Measurements from ENCODE around the gene ADD1. TPM values are rescaled to one million over a fixed set of nuclear protein-coding genes. Genes with fewer than 3 reads are reported as not detected.
A peak's percentile ranks its signal among the peaks of the same experiment; 100 is the strongest.

Gene ADD1
- total RNA-seq, 1 donor from 2014 or later = 212 TPM

DNA sequence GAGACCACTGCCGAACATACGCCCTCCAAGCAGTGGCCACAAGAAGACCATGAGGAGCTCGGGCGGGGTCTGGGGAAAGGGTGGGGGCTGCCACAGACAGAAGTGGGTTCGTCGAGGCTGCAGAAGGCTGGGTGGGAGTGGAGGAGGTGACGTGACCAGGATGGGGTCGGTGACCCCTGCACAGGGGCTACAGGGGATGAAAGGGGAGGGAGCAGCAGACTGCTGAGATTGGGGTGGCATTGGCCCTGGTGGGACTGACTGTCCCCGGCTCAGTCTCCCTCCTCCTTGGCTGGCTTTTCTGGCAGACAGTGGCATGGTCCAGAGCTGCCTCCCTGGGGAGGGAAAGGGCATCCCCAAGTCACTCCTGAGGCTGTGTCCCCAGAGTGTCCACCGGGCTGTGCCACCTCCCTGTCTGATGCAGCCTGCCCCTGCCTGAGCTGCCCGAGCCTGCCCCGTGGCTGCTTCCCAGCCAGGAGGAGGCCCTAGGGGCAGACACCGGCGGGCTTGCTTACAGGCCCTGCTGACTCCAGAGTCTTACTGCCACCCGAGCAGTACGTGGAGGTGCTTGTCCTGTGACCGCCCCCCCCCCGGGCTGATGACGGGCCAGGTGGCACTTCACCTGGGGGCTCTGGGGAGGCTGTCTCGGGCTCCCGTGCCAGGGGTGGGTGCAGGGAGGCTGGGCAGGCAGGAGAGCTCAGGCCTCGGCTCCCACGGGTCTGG is 43.5 kb upstream of the ADD1 start:
- Histone ChIP-seq H3K4me1 (peaks cover 98% of the 10 kb centered on the region), H3K9me3 (replicated peaks) (no peaks in the 10 kb centered on the region), H3K36me3 (no peaks in the 10 kb centered on the region), H3K27me3 (ENCODE audit: low read depth) (no peaks in the 10 kb centered on the region), H3K27ac (replicated peaks) (peak overlapping the region; percentile 94), H3K4me3 (peak overlapping the region; percentile 55)
- peak; percentile 50 for DNase-seq
- TF ChIP-seq, protein P1, sequence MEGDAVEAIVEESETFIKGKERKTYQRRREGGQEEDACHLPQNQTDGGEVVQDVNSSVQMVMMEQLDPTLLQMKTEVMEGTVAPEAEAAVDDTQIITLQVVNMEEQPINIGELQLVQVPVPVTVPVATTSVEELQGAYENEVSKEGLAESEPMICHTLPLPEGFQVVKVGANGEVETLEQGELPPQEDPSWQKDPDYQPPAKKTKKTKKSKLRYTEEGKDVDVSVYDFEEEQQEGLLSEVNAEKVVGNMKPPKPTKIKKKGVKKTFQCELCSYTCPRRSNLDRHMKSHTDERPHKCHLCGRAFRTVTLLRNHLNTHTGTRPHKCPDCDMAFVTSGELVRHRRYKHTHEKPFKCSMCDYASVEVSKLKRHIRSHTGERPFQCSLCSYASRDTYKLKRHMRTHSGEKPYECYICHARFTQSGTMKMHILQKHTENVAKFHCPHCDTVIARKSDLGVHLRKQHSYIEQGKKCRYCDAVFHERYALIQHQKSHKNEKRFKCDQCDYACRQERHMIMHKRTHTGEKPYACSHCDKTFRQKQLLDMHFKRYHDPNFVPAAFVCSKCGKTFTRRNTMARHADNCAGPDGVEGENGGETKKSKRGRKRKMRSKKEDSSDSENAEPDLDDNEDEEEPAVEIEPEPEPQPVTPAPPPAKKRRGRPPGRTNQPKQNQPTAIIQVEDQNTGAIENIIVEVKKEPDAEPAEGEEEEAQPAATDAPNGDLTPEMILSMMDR (IDR thresholded peaks at IDR 0.05; ENCODE audit: borderline replicate concordance) = peak; percentile 20
- intact Hi-C loops (cut with micrococcal nuclease) = no loop called here

DNA sequence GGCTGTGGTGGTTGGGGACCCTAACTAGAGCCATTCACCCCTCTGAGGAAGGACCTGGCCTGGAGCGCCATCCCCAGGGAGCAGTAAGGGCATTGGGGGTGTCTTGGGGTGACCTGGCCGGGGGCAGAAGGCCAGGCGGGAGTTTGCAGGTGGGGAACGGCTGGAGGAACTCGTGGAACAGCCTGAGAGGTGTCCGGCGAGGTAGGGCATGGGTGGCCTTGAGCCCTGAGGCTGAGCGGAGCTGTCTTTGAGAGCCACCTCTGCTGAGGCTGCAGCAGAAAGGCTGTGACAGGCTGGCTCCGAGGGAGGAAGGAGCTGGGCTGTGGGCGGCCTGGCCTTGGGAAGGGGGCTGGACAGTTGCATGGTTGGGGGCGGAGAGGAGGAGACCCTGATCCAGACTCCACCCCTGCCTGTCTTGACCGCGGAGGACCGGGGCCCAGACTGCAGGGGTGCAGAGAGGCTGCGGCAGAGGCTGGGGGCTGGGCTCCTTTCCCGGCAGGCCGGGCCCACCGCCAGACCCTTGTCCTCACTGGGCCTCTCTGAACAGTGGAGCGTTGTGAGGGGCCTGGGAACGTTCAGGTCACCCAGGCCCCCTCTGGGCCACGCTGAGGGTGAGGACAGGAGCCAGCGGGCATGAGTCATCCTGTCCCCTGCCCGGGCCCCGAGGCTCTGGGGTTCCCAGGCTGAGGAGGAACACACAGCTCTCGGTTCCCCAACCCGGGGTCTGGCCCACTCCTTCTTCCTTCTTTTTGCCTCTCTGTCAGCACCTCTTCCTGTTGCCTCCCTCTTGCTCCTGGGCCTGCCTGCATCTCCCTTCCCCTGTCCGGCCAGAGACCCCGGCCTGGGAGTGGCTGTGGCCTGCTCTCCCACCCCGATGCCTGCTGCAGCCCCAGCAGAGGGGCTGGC is 42.7 kb upstream of the ADD1 start:
- Histone ChIP-seq H3K27me3 (ENCODE audit: low read depth) (no peaks in the 10 kb centered on the region), H3K4me1 (peaks cover 98% of the 10 kb centered on the region), H3K4me3 (peak overlapping the region; percentile 55), H3K27ac (replicated peaks) (peak overlapping the region; percentile 94), H3K9me3 (replicated peaks) (no peaks in the 10 kb centered on the region), H3K36me3 (no peaks in the 10 kb centered on the region)
- peak; percentile 90 for DNase-seq
- TF ChIP-seq, protein P1 (IDR thresholded peaks at IDR 0.05; ENCODE audit: borderline replicate concordance) = no peak
- intact Hi-C loops (cut with micrococcal nuclease) = no loop called here

DNA sequence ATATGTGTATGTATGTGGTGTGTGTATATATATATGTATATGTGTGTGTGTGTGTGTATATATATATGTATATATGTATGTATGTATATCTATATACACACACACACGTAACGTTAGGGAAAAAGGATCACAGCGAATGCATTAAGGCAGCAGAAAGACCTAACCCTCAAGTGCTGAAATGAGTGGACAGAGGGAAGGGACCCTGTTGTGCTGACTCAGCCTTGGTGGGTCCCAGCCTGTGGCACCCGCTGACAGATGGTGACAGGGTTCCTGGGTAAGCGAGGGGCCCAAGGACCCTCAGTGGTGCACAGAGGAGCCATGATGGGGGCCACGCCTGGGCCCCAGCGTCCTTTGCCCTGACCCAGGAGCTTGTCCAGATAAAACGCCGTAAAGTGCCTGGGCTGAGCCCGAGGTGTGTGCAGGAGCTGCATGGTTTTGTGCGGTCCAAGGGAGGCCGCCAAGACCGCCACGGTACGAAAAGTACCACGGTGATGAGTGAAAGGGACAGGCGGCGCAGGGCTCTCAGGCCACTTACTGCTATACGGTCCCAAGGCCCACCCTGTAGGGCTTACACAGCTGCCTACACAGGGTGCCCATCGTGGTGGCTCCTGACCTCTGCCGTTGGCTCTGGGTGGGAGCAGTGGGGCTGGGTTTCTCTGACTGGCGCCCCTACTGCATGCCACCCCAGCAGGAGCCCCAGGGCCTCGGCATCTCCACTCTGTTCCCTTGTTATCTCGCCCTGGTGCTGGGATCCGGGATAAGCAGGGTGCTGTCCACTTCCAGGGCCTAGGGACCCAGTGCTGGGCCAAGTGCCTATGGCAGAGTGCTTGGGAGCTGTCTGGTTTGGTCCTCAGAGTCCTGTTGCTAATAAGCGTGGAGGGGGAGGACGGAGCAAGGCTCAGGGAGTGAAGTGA is 40.8 kb upstream of the ADD1 start:
- peak; percentile 15 for DNase-seq
- Histone ChIP-seq H3K27me3 (ENCODE audit: low read depth) (no peaks in the 10 kb centered on the region), H3K4me1 (peaks cover 98% of the 10 kb centered on the region), H3K36me3 (no peaks in the 10 kb centered on the region), H3K27ac (replicated peaks) (peak overlapping the region; percentile 89), H3K4me3 (no peak overlapping the region), H3K9me3 (replicated peaks) (no peaks in the 10 kb centered on the region)
- intact Hi-C loops (cut with micrococcal nuclease) = no loop called here
- TF ChIP-seq, protein P1 (IDR thresholded peaks at IDR 0.05; ENCODE audit: borderline replicate concordance) = no peak

DNA sequence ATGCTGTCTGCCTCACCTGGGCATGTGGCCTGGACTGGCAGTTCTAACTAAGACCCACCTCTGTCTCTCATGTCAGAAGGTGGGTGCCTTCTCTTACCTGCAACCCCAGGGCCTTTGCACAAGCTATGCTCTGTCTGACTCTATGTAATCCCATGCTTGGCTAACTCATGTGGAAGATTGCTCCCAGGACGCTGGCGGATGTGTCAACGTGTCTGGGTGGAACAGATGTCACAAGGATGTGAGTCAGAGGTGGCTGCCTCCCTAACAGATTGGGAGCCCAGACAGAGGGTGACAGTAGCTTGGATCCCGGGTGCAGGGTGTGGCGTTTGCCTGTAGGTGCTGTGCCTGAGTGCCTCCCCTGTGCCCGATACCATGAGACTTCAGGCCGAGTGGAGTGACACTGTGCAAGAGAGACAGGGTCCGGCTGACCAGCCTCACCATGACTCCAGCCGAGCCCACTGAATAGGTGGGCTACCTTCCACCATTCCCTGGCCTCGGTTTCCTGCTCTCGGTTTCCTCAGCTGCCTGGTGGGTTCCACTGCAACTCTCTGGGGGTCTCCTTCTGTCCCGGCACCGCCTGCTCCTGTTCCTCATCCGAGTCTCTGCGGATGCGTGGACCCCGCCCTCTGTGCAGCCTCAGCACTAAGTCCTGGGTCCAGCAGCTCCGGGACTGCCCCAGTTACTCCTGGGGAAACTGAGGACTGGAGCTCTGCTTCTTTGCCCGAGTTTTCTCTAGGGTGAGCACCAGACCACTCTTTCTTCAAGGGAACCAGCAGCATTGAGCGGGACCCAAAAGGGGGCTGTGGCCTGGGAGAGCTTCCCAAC is 39.8 kb upstream of the ADD1 start:
- no peak overlapping the region for H3K4me3 ChIP-seq
- DNase-seq = peak; percentile 21
- H3K4me1 ChIP-seq = peaks cover 95% of the 10 kb centered on the region
- H3K9me3 ChIP-seq (replicated peaks) = no peaks in the 10 kb centered on the region
- intact Hi-C loops (cut with micrococcal nuclease) = no loop called here
- no peaks in the 10 kb centered on the region for H3K27me3 ChIP-seq (ENCODE audit: low read depth)
- H3K36me3 ChIP-seq = no peaks in the 10 kb centered on the region
- TF ChIP-seq, protein P1 (IDR thresholded peaks at IDR 0.05; ENCODE audit: borderline replicate concordance) = no peak
- peak overlapping the region; percentile 89 for H3K27ac ChIP-seq (replicated peaks)
